Lower leg skin (tissue), 3 donors: ENCODE data around the gene HACL1.

Experiments used
- POLR2A ChIP-seq, 2 donors: fragments of 450-650 bp; IDR thresholded peaks; one replicate each; pipeline ENCODE4 v1.6.1; 2016 to 2017; ENCODE audit warnings: antibody characterized with exemption in 2 of 2, mild to moderate bottlenecking in 1 of 2, moderate library complexity in 1 of 2
- TF ChIP-seq, protein P1 (sequence below), 3 donors: fragments of 450-650 bp; IDR thresholded peaks; one replicate each; pipeline ENCODE4 v1.5.1; 2016; ENCODE audit warnings: antibody characterized with exemption in 3 of 3, mild to moderate bottlenecking in 3 of 3, moderate library complexity in 2 of 3

DNA sequence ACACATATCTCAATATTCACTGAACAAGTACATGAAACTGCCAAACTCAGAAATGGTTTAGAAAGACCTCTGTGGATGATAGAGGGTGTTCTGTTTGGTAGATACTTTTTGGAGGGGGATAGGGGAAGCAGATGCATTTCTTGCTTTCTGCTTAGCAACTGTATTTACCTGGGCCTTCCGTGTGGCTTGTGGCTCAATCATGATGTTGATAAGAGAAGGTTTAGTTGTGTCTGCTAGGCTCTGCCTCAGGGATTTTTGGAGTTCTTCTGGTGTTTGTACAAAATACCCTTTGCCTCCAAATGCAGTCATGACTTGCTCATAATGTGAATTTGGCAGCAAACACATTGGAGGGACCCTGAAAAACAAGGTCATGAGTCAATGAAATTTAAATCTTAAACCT lies 38.2 kb downstream of the HACL1 start:
- TF ChIP-seq, protein P1, sequence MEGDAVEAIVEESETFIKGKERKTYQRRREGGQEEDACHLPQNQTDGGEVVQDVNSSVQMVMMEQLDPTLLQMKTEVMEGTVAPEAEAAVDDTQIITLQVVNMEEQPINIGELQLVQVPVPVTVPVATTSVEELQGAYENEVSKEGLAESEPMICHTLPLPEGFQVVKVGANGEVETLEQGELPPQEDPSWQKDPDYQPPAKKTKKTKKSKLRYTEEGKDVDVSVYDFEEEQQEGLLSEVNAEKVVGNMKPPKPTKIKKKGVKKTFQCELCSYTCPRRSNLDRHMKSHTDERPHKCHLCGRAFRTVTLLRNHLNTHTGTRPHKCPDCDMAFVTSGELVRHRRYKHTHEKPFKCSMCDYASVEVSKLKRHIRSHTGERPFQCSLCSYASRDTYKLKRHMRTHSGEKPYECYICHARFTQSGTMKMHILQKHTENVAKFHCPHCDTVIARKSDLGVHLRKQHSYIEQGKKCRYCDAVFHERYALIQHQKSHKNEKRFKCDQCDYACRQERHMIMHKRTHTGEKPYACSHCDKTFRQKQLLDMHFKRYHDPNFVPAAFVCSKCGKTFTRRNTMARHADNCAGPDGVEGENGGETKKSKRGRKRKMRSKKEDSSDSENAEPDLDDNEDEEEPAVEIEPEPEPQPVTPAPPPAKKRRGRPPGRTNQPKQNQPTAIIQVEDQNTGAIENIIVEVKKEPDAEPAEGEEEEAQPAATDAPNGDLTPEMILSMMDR (IDR thresholded peaks at IDR 0.05): no peak
- no peak for TF ChIP-seq POLR2A (IDR thresholded peaks at IDR 0.05)
